NCI-H345 treated with DMSO at 0.1 percent for 48 hours (cell line): ENCODE results near the gene POLR1G.

Experiments
- DNase-seq: peaks from one replicate; lab custom pipeline; 2025; ENCODE audit not compliant: unreplicated experiment; lab: John Stamatoyannopoulos, UW

Gene POLR1G

GRCh38 chr19:45443462-45444317 is 37.2 kb downstream of the POLR1G start:
- peak; percentile 35 for DNase-seq

GRCh38 chr19:45444318-45445041 is 38.0 kb downstream of the POLR1G start:
- DNase-seq, result no peak

GRCh38 chr19:45445139-45445538 is 38.7 kb downstream of the POLR1G start:
- no peak for DNase-seq

GRCh38 chr19:45446295-45446694 is 39.9 kb downstream of the POLR1G start:
- no peak for DNase-seq

GRCh38 chr19:45446944-45447343 is 40.5 kb downstream of the POLR1G start:
- no peak for DNase-seq

- no peak for DNase-seq
These were observed 41.9 kb downstream of the POLR1G start for GRCh38 chr19:45448425-45448756.

- no peak for DNase-seq
These were observed 42.4 kb downstream of the POLR1G start for GRCh38 chr19:45448887-45449299.

GRCh38 chr19:45450012-45450333 is 43.5 kb downstream of the POLR1G start:
- no peak for DNase-seq

GRCh38 chr19:45451131-45451849 is 44.8 kb downstream of the POLR1G start:
- no peak for DNase-seq

GRCh38 chr19:45451850-45452387 is 45.5 kb downstream of the POLR1G start:
- no peak for DNase-seq

GRCh38 chr19:45455707-45456499 is 49.5 kb downstream of the POLR1G start:
- no peak for DNase-seq

GRCh38 chr19:45456500-45456815 is 50.0 kb downstream of the POLR1G start:
- no peak for DNase-seq

- DNase-seq, result no peak
These were observed 51.3 kb downstream of the POLR1G start for GRCh38 chr19:45457776-45458175.
